ENCODE measurements around the gene TTC22.
A peak's percentile ranks its signal among the peaks of the same experiment; 100 is the strongest.
"Not testable (repeated sequence)": the region's sequence is repeated elsewhere in the genome, so short reads cannot be mapped to it uniquely, and the experiment has no call there.

The TTC22 gene

DNA sequence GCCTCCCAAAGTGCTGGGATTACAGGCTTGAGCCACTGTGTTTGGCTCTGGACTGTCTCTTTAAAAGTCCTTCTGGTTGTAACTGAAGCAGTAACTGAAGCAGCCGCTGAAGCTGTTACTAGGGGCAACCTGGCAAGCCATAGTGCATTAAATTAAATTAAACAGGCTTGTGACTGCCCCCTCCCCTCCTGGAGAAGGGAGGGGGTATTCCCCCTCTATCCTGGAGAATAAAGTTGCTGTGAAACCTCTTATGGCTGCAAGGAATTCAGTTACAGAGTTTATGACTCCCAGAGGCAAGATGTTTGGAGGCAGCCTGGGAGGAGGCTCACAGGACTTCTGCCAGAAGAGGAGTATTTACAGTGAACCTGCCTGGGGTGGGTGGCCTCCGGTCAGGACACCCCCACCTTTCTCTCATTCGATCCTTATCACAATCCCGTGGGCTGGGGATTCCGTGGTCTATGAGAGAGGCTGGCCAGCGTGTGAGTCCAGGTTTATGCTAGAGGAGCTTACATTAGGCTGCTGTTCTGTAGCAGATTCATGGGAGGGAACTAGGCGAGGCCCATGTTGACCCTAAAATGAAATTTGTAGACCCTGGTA, 8.3 kb downstream of the TTC22 start:
- intact Hi-C loops (cut with DNase I) = no loop called here
- DNase-seq = peak in 2 of 10 donors; percentile 30 to 78

DNA sequence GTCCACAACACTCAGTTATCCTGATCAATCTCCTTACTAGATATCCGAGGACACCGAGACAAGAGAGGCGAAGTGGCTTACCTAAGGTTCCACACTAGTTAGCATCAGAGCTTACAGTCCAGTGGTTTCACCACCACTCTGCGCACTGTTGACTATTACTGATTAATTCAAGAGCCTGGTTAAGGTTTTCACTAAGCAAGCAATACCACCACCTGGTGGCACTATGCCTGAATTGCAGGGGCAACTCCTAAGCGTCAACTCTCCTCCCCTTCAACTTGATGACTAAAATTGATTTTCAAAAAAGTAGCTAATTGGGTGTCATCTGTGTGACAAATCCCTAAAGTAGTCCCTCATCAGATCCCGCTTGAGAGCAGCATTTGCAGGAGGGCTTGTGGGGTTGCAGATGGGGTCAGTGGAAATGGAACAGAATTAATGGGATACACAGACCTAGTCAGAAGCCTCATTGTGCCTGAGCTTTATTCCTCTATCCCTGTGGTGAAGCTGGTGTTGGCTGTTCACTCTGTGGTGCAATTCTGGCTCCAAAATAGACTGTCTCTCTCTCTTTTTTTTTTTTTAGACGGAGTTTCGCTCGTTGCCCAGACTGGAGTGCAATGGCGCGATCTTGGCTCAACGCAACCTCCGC, 9.1 kb downstream of the TTC22 start:
- DNase-seq = peak in 1 of 10 donors; percentile 55
- intact Hi-C loops (cut with DNase I) = no loop called here

DNA sequence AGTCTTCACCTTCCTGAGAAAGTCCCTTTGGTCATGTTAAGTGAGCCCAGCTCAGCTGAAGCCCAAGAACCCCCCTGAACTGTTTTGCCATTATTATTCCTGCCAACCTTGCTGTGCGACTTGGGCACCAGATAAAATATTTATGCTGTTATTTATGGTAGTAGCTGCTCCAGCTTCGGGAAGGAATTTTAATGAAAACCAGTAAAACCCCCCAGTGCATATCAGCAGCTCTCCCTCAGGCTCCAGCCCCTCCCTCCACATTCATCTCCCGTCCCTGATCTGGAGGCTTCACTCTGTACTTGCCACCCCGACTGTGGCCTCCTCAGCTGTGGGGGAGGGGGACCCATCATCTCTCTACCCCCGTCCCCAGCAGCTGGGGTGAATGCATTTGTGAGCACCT, 12.7 kb downstream of the TTC22 start:
- intact Hi-C loops (cut with DNase I) = no loop called here
- peak in 1 of 10 donors; percentile 41 for DNase-seq

DNA sequence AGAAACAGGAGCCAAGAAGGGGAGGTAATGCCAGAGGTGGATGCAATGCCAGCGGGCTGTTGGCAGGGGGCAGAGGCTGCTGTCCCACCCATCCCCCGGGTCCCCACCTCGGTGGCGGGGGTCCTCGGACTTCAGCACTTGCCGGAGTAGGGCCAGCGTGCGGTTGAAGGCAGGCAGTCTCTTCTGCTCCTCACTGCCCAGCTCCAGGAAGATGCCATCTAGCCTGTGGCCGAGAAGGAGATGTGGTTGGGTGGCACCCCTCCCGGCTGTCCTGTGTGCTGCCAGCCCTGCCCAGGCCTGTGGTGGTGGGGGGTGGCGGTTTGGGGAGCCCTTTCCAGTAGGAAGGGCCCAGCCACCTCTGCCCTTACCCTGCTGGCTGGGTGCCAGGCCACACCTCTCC, 13.5 kb downstream of the TTC22 start:
- no peak for DNase-seq
- intact Hi-C loops (cut with DNase I) = no loop called here

DNA sequence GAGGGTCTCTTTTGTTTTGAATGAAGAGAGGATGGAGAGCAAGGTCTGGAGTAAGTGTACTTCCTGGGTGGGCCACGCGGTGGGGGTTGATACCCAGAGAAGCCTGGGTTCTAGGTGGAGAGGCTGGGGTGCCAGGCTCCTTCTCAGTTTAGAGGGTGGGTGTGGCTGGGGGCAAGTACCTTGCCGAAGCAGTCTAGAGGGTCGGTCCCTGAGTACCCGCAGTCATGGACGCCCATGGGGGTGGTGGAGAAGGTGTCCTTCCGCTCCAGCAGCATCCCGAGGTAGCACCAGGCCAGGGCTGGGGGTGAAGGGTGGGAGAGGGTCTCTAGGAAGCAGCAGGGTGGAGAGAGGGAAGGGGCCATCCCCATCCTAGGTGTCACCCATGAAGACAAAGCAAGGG, 14.3 kb downstream of the TTC22 start:
- DNase-seq = no peak
- intact Hi-C loops (cut with DNase I) = no loop called here

DNA sequence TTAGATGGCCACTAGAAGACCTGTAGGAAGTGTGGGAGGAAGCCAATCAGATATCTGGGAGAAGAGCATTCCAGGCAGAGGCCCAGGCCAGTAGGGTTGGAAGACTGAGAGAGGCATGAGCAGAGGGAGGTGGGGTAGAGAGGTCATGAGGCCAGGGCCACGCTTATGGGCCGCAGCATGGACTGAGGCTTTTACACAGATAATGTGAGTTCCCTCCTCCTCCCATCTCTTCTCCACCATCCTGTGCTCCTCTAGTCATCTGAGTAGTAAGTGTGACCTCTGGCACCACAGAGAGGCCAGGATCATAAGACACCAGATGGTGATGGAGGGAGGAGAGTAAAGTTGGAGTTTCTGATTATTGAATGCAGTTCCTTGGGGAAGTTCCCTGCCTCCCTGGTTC, 17.1 kb downstream of the TTC22 start:
- no peak for DNase-seq
- intact Hi-C loops (cut with DNase I) = no loop called here

DNA sequence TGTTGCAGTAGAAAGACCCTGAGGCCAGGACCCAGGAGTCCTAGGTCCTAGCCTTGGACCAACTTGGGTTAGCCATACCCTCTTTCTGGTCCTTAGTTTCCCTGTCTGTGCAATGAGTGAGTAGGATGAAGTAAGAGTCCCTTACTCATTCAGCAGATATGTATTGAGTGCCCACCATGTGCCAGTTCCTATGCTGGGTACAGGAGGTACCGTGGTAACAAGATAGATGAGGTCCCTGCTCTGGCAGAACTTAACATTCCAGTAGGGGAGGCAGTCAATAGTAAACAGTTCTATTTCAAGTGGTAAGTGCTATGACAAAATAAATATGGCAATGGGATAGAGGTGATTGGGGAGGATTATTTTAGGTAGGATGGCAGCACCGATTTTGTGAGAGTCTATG, 18.5 kb downstream of the TTC22 start:
- no peak for DNase-seq
- intact Hi-C loops (cut with DNase I) = no loop called here

DNA sequence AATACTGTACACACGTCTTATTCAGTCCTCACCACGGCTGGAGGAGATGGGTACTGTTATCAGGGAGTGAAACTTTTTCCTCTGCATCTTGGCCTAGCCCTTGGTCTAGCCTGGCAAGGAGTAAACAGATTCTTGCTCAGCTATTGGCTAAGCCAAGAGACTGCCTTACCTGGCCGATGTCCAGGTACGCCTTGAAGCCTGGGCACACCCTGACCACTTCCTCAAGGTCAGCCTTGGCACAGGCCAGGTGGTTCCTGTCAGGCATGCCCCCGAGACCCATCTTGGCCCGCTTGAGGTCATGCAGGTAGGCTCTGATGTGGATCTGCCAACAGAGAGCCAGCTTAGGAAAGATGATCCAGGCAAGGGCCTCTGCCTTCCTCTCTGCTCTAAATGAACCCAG, 19.0 kb downstream of the TTC22 start:
- DNase-seq = no peak
- intact Hi-C loops (cut with DNase I) = no loop called here

DNA sequence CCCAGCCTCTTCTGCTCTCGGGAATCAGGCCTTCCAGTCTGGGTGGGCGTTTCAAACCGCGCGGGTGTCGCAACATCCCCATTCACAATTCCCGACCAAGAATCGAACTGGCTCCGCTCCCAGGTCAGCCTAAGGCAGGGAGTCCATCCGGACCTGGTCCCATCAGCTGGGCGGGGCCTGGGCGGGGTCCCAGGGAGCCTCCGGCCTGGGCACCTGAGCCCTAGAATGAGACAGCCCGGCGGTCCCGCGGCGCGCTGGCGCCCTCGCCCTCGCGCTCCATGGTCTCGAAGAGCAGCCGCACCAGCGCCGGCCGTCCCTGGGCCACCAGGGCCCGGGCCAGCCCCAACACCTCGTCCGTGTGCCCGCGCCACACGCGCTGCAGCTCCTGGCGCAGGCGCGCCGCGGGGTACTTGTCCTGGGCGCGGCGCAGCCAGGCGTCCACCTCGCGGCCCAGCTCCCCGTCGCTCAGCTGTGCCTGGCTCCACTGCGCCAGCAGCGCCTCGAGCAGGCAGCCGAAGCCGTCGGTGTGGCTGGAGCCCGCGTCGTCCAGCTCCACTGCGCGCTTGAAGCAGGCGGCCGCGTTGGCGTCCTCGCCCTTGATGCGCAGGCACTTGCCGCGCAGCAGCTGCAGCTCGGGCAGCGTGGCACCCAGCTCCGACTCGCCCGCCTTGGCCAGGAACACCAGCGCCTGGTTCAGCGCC, 19.9 kb downstream of the TTC22 start:
- peak in 1 of 10 donors; percentile 89 for DNase-seq
- intact Hi-C loops (cut with DNase I) = no loop called here

DNA sequence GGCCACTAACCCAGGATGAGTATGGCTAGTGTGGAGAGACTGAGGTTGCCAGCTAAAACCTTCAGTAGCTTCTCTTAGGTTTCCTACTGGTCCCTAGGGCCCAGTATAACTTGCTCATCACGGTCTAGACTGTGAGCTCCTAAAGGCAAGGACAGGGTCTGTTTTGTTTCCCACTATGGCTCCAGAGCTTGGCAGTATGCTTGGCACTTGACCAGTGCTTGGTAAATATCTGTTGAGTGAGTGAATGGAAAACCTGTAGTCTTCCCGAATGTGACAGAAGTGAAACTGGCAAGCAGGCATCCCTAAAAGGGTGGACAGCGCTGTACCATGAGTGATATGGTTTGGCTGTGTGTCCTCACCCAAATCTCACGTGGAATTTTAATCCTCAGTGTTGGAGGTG, 23.7 kb downstream of the TTC22 start:
- no peak for DNase-seq
- intact Hi-C loops (cut with DNase I) = no loop called here

DNA sequence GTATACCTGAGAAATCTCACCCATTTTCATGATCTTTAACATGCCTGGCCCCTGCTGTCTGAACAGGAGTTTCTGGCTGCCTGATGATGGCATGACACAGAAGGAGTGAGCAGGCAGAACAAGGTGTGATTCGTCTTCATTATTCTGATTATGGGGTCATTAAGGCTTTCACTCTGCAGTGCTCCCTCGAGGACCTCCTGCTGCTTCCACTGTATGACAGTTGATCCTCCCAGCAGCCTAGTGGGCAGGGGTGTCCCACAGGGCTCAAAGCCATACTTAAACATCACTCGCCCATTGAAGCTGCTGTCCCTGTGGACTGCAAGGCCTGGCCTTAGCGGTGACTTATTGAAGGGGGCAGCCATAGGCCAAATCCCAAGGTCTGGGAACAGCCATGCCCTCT, 24.1 kb downstream of the TTC22 start:
- intact Hi-C loops (cut with DNase I) = no loop called here
- no peak for DNase-seq

DNA sequence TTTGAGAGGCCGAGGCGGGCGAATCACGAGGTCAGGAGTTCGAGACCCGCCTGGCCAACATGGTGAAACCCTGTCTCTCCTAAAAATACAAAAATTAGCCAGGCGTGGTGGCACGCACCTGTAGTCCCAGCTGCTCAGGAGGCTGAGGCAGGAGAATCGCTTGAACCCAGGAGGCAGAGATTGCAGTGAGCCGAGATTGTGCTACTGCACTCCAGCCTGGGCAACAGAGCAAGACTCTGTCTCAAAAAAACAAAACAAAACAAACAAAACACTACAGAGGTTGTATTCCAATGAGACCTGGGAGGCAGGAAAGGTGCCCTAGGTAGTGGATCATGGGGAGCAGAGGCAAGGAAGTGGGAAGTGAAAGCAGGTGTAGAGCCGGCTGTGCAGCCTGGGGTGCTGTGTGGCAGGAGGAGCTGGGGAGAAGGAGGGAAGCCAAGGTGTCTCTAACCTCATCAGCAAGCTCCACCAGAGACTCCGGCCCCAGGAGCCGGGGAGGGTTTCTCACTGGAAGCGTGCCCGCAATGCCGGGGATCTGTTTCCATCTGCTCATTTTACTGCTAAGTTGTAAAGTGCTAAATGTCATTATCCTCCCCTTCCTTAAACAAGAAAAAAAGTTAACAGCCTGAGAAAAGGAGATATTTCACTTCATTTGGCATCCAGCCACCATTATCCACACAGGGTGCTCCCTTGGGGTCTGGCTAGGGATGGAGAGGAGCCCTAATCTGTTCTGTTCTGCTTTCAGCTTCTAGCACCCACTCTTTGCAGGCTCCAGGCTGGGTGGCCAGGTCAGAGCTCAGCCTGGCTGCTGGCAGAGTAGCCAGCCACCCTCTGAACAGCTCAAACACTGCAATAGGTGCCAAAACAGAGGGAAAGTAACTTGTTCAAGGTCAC, 25.0 kb downstream of the TTC22 start:
- DNase-seq = peak in 1 of 10 donors; percentile 59
- intact Hi-C loops (cut with DNase I) = not testable (repeated sequence)

DNA sequence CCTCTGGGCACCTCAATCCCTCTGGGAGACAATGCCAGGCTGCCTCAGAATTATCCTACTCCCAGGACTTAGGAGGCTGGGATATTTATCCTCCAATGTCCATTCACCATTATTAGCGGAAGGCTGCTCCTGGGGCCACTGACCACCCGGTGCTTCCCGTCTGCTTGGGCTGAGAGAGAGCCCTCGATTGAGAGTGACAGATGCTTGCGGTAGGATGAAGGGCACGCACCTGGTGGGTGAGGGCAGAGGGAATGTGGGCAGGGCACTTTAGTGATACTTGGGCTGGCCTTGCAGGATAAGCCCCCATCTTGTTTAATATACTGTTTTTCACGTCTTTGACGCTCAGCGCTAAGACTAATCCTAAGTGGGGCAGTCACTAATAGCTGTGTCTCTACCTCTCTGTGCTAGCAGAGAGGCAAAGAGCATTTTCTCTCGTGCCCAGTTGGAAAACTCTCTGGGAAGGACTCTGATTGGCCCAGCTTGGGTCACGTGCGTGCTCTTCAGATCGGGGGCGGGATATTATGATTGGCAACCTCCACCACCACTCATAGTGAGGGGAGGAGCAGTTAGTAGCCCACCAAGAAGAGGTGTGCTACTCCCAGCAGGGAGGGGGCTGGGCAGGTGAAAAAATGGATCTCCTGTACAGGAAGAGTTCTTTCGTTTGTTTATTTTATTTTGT, 26.2 kb downstream of the TTC22 start:
- DNase-seq = peak in 1 of 10 donors; percentile 55
- intact Hi-C loops (cut with DNase I) = no loop called here

DNA sequence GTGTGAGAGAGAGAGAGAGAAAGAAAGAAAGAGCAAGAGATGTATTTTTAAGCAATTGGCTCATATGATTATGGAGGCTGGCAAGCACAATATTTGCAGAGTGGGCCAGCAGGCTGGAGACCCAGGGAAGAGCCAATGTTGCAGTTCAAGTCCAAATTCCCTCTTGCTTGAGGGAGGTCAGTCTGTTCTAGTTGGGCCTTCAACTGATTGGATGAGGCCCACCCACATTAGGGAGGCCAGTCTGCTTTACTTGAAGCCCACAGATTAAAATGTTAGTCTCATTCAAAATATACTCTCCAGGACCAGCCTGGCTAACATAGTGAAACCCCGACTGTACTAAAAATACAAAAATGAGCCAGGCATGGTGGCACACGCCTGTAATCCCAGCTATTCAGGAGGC, 28.2 kb downstream of the TTC22 start:
- intact Hi-C loops (cut with DNase I) = no loop called here
- no peak for DNase-seq

DNA sequence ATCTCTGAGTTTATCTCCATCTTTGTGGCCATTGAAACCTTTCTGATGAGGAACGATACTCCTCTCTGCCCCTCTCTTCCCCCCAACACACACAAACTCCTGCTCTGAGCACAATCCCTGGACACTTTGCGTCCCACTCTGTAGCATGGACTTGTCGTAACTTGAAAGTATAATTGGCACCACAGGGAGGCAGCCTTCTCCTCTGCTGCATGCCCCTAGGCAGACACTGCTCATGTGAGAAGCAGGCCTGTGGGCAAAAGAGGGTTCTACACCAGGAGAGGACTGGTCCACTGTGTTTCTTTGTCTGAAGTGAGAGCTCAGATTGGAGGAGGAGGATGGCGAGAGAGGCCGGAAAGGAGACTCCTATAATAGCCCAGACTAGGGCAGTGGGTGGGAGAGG, 33.0 kb downstream of the TTC22 start:
- no peak for DNase-seq
- intact Hi-C loops (cut with DNase I) = loop anchor here (10.0 kb wide), 1 partner anchor 117 kb away; the partner anchor contains the start of gene DHCR24

DNA sequence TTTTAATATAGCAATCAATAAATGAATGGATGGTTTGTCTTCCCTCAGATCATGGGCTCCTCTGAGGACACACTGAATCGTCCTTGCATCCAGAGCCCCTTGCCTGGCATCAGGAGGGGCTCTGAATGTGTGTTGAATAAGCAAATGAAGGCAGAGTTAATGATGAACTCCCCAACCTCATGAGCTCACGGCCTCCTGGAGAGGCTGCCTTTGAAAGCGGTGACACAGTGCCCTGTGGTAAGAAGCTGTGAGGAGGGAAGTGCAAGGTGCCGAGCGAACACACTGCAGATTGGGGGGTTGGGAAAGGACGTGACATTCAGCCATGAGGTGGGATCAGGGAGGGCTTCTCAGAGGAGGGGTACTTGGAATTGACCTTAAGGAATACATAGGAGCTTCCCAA, 33.6 kb downstream of the TTC22 start:
- intact Hi-C loops (cut with DNase I) = loop anchor here (10.0 kb wide), 1 partner anchor 117 kb away; the partner anchor contains the start of gene DHCR24
- no peak for DNase-seq

DNA sequence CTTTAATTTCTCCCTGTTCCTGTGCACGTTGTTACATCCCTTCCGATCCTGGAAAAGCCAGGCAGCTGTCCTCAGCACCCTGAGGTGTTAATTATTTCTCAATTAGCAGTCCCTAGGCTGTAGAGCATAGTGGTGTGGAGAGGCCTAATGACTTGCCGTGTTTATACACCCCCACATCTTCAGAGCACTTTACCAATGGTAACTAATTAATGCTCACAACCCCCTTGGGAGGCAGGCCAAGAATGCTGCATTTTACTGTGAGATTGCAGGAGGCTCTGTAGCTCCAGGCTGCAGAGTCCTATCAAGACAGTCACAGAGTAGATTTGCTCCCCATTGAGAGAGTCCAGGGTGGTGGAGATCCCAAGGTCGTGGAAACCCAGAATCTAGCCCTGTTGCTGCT, 34.4 kb downstream of the TTC22 start:
- intact Hi-C loops (cut with DNase I) = loop anchor here (10.0 kb wide), 1 partner anchor 118 kb away; the partner anchor contains the start of gene DHCR24
- no peak for DNase-seq

DNA sequence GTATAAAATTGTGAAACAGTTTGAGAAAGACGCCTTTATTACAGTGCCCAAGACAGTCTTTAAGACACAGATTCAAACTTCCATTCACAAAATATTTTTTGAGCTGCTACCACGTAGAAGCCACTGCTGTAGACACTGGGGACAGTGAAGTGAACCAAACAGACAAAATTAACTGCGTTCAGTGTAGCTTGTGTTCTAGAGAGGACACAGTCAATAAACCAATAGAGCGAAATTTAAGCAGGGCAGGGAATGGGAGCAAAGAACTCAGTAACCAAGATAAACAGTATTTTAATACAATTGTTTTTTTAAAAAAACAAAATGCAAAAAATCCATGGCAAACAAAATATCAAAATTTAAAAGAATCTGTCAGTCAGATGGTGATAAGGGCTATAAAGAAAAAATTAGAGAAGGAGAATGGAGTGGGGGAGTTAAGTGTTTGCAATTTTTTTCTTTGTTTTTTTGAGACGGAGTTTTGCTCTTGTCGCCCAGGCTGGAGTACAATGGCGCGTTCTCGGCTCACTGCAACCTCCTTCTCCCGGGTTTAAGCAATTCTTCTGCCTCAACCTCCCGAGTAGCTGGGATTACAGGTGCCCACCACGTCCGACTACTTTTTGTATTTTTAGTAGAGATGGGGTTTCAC, 36.1 kb downstream of the TTC22 start:
- DNase-seq = peak in 1 of 10 donors; percentile 49
- intact Hi-C loops (cut with DNase I) = loop anchor here (2.0 to 10.0 kb wide), 3 partner anchors 48 to 928 kb away; partner anchors contain the start of genes DHCR24 and NDC1

DNA sequence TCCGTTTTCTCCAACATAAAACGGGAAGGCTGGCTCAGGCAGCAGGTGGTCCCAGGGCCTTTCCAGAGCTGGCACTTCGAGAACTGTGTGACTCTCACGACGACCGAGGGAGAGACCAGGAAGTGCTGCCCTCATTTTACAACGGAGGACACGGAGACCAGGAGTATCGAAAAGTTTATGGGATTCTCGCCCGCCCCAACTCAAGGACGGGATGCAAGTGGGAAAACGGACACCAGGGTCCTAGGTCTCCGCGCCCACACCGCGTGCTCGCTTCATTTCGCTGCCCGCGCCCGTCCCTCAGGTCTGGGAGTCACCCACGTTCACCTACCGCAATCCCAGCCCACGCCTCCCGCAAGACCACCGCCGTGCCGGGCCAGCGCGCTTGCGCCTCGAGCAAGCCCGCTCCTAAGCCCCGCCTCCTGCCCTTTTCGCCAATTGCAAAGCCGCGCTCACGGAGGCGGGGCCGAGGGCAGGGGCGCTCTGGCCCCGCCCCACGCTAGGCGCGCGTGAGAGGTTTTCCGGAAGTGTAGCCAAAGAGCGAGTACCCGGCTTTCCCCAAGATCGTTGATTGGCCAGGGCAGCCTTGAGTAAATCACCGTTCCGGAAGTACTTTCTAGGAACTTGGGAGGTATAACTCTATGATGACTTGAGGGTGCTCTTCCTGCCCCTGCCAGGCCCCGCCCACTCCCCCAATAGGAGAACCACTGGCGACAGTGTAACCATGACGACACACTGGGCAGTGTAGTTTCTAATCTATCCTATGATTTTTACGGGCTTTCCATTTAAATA, 36.8 kb downstream of the TTC22 start, which contains the start of gene PARS2:
Gene PARS2, minus strand, starts transcription at position 391 of the 789 bp plus-strand sequence. CDS start 5,362 bp downstream, outside the sequence.
- peak; percentile 88 to 99 (median 94) for DNase-seq
- intact Hi-C loops (cut with DNase I) = loop anchor here (2.0 to 10.0 kb wide), 3 partner anchors 48 to 927 kb away; partner anchors contain the start of genes DHCR24 and NDC1

Data from posterior cingulate gyrus (tissue), 11 donors.